ENCODE measurements around the gene NGFR.

Gene NGFR

GRCh38 chr17:49512296-49513043 lies 17.4 kb downstream of the NGFR start:
- DNase-seq (ENCODE audit: insufficient read length, low spot score) (no peak), FAIRE-seq (no peak)
- TF ChIP-seq SPI1 (IDR thresholded peaks at IDR 0.05; ENCODE audit: low read depth, low read length): no peak
- no peak for TF ChIP-seq POU2F2 (IDR thresholded peaks at IDR 0.05; ENCODE audit: low read depth, low read length)
- TF ChIP-seq TAF1 (IDR thresholded peaks at IDR 0.05; ENCODE audit: low read depth, low read length): no peak
- TF ChIP-seq POLR2A (IDR thresholded peaks at IDR 0.05; ENCODE audit: low read depth, low read length): no peak

- DNase-seq (ENCODE audit: insufficient read length, low spot score) (no peak), FAIRE-seq (no peak)
- no peak for TF ChIP-seq PAX5 (IDR thresholded peaks at IDR 0.05; ENCODE audit: insufficient read depth, low read length, severe bottlenecking)
- no peak for TF ChIP-seq POLR2A (IDR thresholded peaks at IDR 0.05; ENCODE audit: low read depth, low read length)
- no peak for TF ChIP-seq TAF1 (IDR thresholded peaks at IDR 0.05; ENCODE audit: low read depth, low read length)
- no peak for TF ChIP-seq POLR2AphosphoS5 (IDR thresholded peaks at IDR 0.05; ENCODE audit: low read depth, low read length)
- no peak for TF ChIP-seq POU2F2 (IDR thresholded peaks at IDR 0.05; ENCODE audit: low read depth, low read length)
- TF ChIP-seq SPI1 (IDR thresholded peaks at IDR 0.05; ENCODE audit: low read depth, low read length): no peak
Measured at GRCh38 chr17:49513044-49513395, 17.9 kb downstream of the NGFR start.

GRCh38 chr17:49513641-49514040 lies 18.5 kb downstream of the NGFR start:
- no peak for FAIRE-seq

GRCh38 chr17:49514071-49514721 lies 19.1 kb downstream of the NGFR start:
- no peak for TF ChIP-seq POLR2AphosphoS5 (IDR thresholded peaks at IDR 0.05; ENCODE audit: low read depth, low read length)
- TF ChIP-seq POU2F2 (IDR thresholded peaks at IDR 0.05; ENCODE audit: low read depth, low read length): no peak
- TF ChIP-seq TAF1 (IDR thresholded peaks at IDR 0.05; ENCODE audit: low read depth, low read length): no peak
- TF ChIP-seq PAX5 (IDR thresholded peaks at IDR 0.05; ENCODE audit: insufficient read depth, low read length, severe bottlenecking): no peak
- TF ChIP-seq SPI1 (IDR thresholded peaks at IDR 0.05; ENCODE audit: low read depth, low read length): no peak
- no peak for TF ChIP-seq POLR2A (IDR thresholded peaks at IDR 0.05; ENCODE audit: low read depth, low read length)
- FAIRE-seq (no peak), DNase-seq (ENCODE audit: insufficient read length, low spot score) (no peak)

More at GRCh38 chr17:49513641-49514040, 18.5 kb downstream of the NGFR start:
- TF ChIP-seq TAF1 (IDR thresholded peaks at IDR 0.05; ENCODE audit: low read depth, low read length): no peak
- TF ChIP-seq POU2F2 (IDR thresholded peaks at IDR 0.05; ENCODE audit: low read depth, low read length): no peak
- no peak for TF ChIP-seq POLR2A (IDR thresholded peaks at IDR 0.05; ENCODE audit: low read depth, low read length)
- no peak for TF ChIP-seq SPI1 (IDR thresholded peaks at IDR 0.05; ENCODE audit: low read depth, low read length)
- no peak for TF ChIP-seq PAX5 (IDR thresholded peaks at IDR 0.05; ENCODE audit: insufficient read depth, low read length, severe bottlenecking)
- no peak for TF ChIP-seq POLR2AphosphoS5 (IDR thresholded peaks at IDR 0.05; ENCODE audit: low read depth, low read length)
- DNase-seq (ENCODE audit: insufficient read length, low spot score): no peak

GRCh38 chr17:49515196-49515770 lies 20.2 kb downstream of the NGFR start:
- DNase-seq (ENCODE audit: insufficient read length, low spot score) (peak; percentile 82), FAIRE-seq (peak; percentile 95)
- TF ChIP-seq POU2F2 (IDR thresholded peaks at IDR 0.05; ENCODE audit: low read depth, low read length) (peak; percentile 35; the same call in 1 of the 2 replicates), POLR2A (IDR thresholded peaks at IDR 0.05; ENCODE audit: low read depth, low read length) (no peak), PAX5 (IDR thresholded peaks at IDR 0.05; ENCODE audit: insufficient read depth, low read length, severe bottlenecking) (no peak), TAF1 (IDR thresholded peaks at IDR 0.05; ENCODE audit: low read depth, low read length) (no peak), SPI1 (IDR thresholded peaks at IDR 0.05; ENCODE audit: low read depth, low read length) (peak; percentile 53), POLR2AphosphoS5 (IDR thresholded peaks at IDR 0.05; ENCODE audit: low read depth, low read length) (no peak)

- DNase-seq (ENCODE audit: insufficient read length, low spot score) (no peak), FAIRE-seq (no peak)
- TF ChIP-seq POLR2A (IDR thresholded peaks at IDR 0.05; ENCODE audit: low read depth, low read length): no peak
- no peak for TF ChIP-seq POLR2AphosphoS5 (IDR thresholded peaks at IDR 0.05; ENCODE audit: low read depth, low read length)
- TF ChIP-seq SPI1 (IDR thresholded peaks at IDR 0.05; ENCODE audit: low read depth, low read length): no peak
- no peak for TF ChIP-seq TAF1 (IDR thresholded peaks at IDR 0.05; ENCODE audit: low read depth, low read length)
- TF ChIP-seq PAX5 (IDR thresholded peaks at IDR 0.05; ENCODE audit: insufficient read depth, low read length, severe bottlenecking): no peak
- no peak for TF ChIP-seq POU2F2 (IDR thresholded peaks at IDR 0.05; ENCODE audit: low read depth, low read length)
Measured at GRCh38 chr17:49516180-49516579, 21.1 kb downstream of the NGFR start.

- FAIRE-seq (no peak), DNase-seq (ENCODE audit: insufficient read length, low spot score) (no peak)
- no peak for TF ChIP-seq POLR2A (IDR thresholded peaks at IDR 0.05; ENCODE audit: low read depth, low read length)
- no peak for TF ChIP-seq SPI1 (IDR thresholded peaks at IDR 0.05; ENCODE audit: low read depth, low read length)
- TF ChIP-seq POLR2AphosphoS5 (IDR thresholded peaks at IDR 0.05; ENCODE audit: low read depth, low read length): no peak
- no peak for TF ChIP-seq PAX5 (IDR thresholded peaks at IDR 0.05; ENCODE audit: insufficient read depth, low read length, severe bottlenecking)
- no peak for TF ChIP-seq POU2F2 (IDR thresholded peaks at IDR 0.05; ENCODE audit: low read depth, low read length)
- no peak for TF ChIP-seq TAF1 (IDR thresholded peaks at IDR 0.05; ENCODE audit: low read depth, low read length)
Measured at GRCh38 chr17:49518346-49519078, 23.4 kb downstream of the NGFR start.

GRCh38 chr17:49519781-49520180 lies 24.7 kb downstream of the NGFR start:
- peak; percentile 0 for DNase-seq (ENCODE audit: insufficient read length, low spot score)
- FAIRE-seq: no peak
- TF ChIP-seq POU2F2 (IDR thresholded peaks at IDR 0.05; ENCODE audit: low read depth, low read length) (no peak), POLR2AphosphoS5 (IDR thresholded peaks at IDR 0.05; ENCODE audit: low read depth, low read length) (no peak), SPI1 (IDR thresholded peaks at IDR 0.05; ENCODE audit: low read depth, low read length) (no peak), POLR2A (IDR thresholded peaks at IDR 0.05; ENCODE audit: low read depth, low read length) (no peak), TAF1 (IDR thresholded peaks at IDR 0.05; ENCODE audit: low read depth, low read length) (no peak), PAX5 (IDR thresholded peaks at IDR 0.05; ENCODE audit: insufficient read depth, low read length, severe bottlenecking) (no peak)
